NT2/D1 (cell line): ENCODE measurements around the gene AKAP6.

Experiments used
- DNase-seq: peaks from one replicate; pipeline ENCODE4 v3.0.0-alpha.2; 2011; ENCODE audit warnings: low read depth, low spot score
- H3K27me3 ChIP-seq: 2 replicates; pipeline ENCODE4 v1.6.0; 2011; ENCODE audit warnings: mild to moderate bottlenecking; ENCODE audit not compliant: insufficient read length, insufficient read depth
- H3K36me3 ChIP-seq: 2 replicates; pipeline ENCODE4 v1.6.1; 2011; ENCODE audit warnings: mild to moderate bottlenecking, low read length, mixed read lengths; ENCODE audit not compliant: insufficient read depth, insufficient read length
- H3K4me1 ChIP-seq: 2 replicates; pipeline ENCODE4 v1.5.1; 2011; ENCODE audit not compliant: insufficient read depth, insufficient read length
- H3K4me3 ChIP-seq: 2 replicates; pipeline ENCODE4 v1.5.1; 2011; ENCODE audit warnings: low read depth; ENCODE audit not compliant: insufficient read length
- H3K9ac ChIP-seq: 2 replicates; pipeline ENCODE4 v1.6.0; 2011; ENCODE audit warnings: low read depth; ENCODE audit not compliant: insufficient read length
- H3K9me3 ChIP-seq: 2 replicates; pipeline ENCODE4 v1.5.1; 2011; ENCODE audit warnings: mild to moderate bottlenecking, low read length; ENCODE audit not compliant: insufficient read depth
- SUZ12 ChIP-seq: IDR thresholded peaks from 2 replicates; pipeline ENCODE4 v1.6.1; 2011; ENCODE audit not compliant: insufficient read length, insufficient read depth; ENCODE audit errors: extremely low read depth
- YY1 ChIP-seq: IDR thresholded peaks from 2 replicates; pipeline ENCODE4 v1.6.1; 2011; ENCODE audit not compliant: insufficient read length, insufficient read depth
- ZNF274 ChIP-seq: IDR thresholded peaks from 2 replicates; pipeline ENCODE4 v1.6.1; 2011; ENCODE audit warnings: mild to moderate bottlenecking, low read depth, low read length

AKAP6 gene

DNA sequence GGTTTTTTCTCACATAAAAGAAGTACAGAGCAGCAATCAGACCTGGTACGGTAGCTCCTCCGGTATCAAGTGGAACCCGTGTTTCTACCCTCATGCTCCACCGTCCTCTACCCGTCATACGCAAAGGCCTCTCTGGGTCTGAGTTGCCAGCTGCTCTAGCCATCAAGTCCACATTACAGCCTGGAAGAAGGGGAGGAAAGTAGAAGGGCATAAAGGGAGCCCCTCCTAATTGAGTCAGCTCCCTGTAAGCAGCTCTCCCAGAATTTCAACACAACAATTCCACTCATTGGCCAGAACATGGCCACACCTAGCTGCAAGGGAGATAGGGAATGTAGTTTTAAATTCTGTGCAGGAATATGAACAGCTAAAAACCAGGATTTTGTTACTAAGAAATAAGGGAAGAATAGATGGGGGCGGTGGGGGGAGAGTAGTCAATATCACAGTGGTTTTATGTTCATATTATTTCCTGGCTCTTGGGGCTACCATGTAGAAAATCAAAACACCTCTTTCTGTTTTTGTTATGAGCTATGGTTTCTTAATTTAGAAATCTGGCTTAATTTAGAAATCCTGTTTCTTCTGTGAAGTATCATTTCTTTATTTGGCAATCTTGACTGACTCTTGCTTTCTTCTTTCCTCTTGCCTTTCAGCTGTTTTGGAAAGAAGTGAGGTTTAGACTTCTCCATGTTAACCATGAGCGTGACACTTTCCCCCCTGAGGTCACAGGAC is 103.9 kb downstream of the AKAP6 start:
- no peaks in the 10 kb centered on the region for H3K9me3 ChIP-seq
- no peaks in the 10 kb centered on the region for H3K4me1 ChIP-seq
- no peak overlapping the region for H3K4me3 ChIP-seq
- no peak overlapping the region for H3K9ac ChIP-seq
- no peak for DNase-seq
- no peaks in the 10 kb centered on the region for H3K27me3 ChIP-seq
- TF ChIP-seq SUZ12 (no peak), YY1 (no peak)
- no peaks in the 10 kb centered on the region for H3K36me3 ChIP-seq

DNA sequence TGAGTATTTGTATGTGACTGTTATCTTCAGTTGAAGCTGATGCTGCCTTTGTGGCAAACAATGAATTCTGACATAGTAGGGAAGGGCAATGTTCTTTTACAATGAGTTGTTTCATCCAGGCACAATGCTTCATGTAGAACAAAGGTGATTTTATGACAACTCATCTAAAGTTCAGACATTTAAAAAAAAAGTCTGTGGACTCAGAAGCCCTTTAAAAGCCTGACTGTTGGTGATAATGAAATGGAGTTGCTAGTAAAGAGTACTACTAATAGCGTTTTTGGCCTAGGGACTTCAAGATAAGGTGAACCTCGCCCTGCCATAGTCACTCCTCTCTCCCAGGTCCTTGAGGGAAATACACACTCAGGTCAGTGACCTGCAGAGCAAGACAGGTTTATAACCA is 105.1 kb downstream of the AKAP6 start:
- no peak for DNase-seq
- Histone ChIP-seq H3K9ac (no peak overlapping the region), H3K4me1 (no peaks in the 10 kb centered on the region), H3K36me3 (no peaks in the 10 kb centered on the region), H3K9me3 (no peaks in the 10 kb centered on the region), H3K27me3 (no peaks in the 10 kb centered on the region), H3K4me3 (no peak overlapping the region)
- TF ChIP-seq YY1 (no peak), ZNF274 (no peak), SUZ12 (no peak)

DNA sequence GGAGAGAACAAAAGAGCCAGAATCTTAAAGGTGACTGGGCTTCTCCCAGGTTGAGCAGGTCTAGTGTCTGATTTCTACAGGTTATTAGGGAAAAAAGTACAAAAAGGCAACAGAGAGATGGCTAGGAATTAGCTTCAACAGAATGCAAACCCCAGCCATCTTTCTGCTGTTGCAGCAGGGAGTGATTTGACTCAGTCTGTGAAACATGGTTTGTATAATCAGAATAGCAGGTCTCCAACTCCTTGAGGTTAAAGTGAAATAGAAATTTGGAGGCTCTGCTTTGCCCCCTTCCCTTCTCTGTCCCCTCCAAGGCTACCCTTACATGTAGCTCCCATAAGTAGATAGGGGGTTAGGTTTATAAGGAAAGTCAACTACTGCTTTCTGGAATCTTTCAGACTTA is 105.8 kb downstream of the AKAP6 start:
- Histone ChIP-seq H3K9me3 (no peaks in the 10 kb centered on the region), H3K27me3 (no peaks in the 10 kb centered on the region), H3K4me3 (no peak overlapping the region), H3K4me1 (no peaks in the 10 kb centered on the region), H3K9ac (no peak overlapping the region), H3K36me3 (no peaks in the 10 kb centered on the region)
- TF ChIP-seq ZNF274 (no peak), YY1 (no peak), SUZ12 (no peak)
- no peak for DNase-seq

DNA sequence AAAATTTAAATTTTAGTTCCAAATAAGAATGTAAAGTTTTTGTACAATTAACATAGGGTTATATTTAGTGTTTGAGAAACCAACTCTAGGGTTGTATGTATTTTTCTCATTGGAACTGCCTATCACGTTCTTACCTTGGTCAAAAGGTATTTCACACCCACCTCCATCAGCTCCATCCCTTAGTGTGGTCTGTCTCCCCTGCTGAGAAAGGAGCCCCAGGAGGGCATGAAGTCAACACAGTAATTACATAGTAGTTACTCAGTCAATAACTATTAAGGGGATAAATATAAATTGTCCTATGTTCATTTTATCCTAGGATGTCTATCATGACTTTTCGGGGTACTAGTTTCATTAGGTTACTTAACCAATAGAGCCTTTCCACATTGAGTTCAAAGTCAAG is 106.3 kb downstream of the AKAP6 start:
- Histone ChIP-seq H3K4me1 (no peaks in the 10 kb centered on the region), H3K27me3 (no peaks in the 10 kb centered on the region), H3K36me3 (no peaks in the 10 kb centered on the region), H3K9me3 (no peaks in the 10 kb centered on the region), H3K4me3 (no peak overlapping the region), H3K9ac (no peak overlapping the region)
- TF ChIP-seq YY1 (no peak), ZNF274 (no peak), SUZ12 (no peak)
- no peak for DNase-seq

DNA sequence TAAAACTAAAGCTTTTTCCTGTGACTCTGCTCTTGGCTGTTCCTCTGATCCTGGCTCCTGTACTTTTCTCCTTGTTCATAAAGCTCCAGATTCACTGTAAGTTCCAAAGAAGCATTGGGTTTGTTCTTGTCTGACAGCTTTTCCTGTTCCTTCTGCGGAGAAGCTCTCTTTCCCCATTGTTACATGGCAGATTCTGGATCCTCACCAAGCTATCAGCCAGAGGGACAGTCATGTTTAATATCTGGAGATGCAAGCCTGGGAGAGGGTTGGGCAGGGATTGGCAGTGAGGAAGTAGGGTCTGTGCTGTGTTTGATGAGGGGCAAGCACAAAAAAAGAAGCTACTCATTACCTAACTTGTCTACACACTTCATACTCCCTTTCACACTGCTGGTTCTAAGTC is 107.9 kb downstream of the AKAP6 start:
- Histone ChIP-seq H3K27me3 (no peaks in the 10 kb centered on the region), H3K9me3 (no peaks in the 10 kb centered on the region), H3K9ac (no peak overlapping the region), H3K4me3 (no peak overlapping the region), H3K4me1 (no peaks in the 10 kb centered on the region), H3K36me3 (no peaks in the 10 kb centered on the region)
- no peak for DNase-seq
- TF ChIP-seq YY1: no peak
- TF ChIP-seq SUZ12: no peak
- TF ChIP-seq ZNF274: no peak

DNA sequence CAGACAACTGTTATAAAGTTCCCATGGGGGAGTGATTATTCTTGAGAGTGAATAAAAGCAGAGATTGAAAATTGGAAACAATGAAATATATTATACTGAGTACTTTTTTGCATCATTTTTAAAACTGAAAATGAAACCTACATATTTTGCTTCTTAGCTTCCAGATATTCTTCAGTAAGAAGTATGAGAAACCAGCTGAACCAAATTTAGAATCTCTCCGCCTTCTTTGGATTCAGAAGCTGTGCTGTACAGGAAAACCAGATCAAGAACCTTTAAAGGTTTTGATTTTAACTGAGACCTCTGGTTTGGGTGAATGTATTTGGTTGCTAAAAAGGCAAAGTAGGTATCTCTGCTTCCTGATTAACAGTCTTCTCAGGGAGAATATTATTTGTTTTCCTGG is 109.4 kb downstream of the AKAP6 start:
- no peak for TF ChIP-seq YY1
- TF ChIP-seq ZNF274: no peak
- no peak for TF ChIP-seq SUZ12
- DNase-seq: no peak
- no peaks in the 10 kb centered on the region for H3K4me1 ChIP-seq

DNA sequence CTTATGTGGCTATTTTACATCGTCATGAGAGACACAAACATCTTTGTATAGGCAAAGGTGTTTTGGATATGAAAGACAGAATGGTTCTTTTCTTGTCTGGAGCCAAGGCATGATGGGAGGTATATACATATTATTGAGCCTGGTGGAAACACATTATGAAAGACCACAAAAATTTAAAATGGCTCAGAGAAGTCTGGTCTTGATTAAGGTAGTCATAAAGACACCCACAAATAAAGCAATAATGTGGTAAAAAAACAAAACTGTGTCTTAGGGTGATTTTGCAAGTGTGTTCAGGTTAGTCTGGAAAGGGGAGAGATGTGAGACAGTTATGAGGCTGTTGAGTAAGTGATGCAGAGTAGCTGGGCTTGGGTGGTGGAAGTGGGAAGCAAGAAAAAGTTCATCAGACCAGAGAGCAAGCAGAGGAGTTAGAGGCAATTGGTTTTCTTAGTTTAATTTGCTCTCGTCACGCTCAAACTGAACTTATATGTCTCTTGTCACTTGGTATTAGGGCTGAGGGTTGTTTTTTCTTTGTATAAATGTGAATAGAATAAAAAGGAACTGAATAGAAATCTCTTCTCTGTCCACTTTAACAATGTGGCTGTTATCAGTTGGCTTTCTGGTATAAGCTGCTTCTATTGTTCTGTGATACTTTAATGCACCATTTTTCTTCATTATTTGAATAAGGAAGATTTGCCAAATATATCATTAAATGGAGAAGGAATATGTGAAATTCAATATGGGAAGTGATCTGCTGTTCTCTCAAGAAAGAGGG is 115.0 kb downstream of the AKAP6 start:
- Histone ChIP-seq H3K9ac (no peak overlapping the region), H3K4me1 (no peaks in the 10 kb centered on the region), H3K27me3 (no peaks in the 10 kb centered on the region), H3K9me3 (no peaks in the 10 kb centered on the region), H3K36me3 (no peaks in the 10 kb centered on the region), H3K4me3 (no peak overlapping the region)
- TF ChIP-seq YY1 (no peak), SUZ12 (no peak), ZNF274 (no peak)
- no peak for DNase-seq

More for the DNA sequence above, 109.4 kb downstream of the AKAP6 start:
- Histone ChIP-seq H3K9ac (no peak overlapping the region), H3K9me3 (no peaks in the 10 kb centered on the region), H3K4me3 (no peak overlapping the region), H3K36me3 (no peaks in the 10 kb centered on the region), H3K27me3 (no peaks in the 10 kb centered on the region)
